Osteoblast (primary cell): ENCODE measurements around the gene RGS19. TPM values are rescaled to one million over a fixed set of nuclear protein-coding genes. Genes with fewer than 3 reads are reported as not detected.
A peak's percentile ranks its signal among the peaks of the same experiment; 100 is the strongest.

Experiments used
- DNase-seq: peaks from one replicate; pipeline ENCODE4 v3.0.0; 2011; ENCODE audit warnings: low spot score, mixed read lengths; ENCODE audit not compliant: insufficient read length; ENCODE audit errors: missing footprints
- H2AFZ ChIP-seq: 2 replicates; pipeline ENCODE4 v1.6.0; 2011; ENCODE audit warnings: mild to moderate bottlenecking, low read length
- H3K27ac ChIP-seq: 2 replicates; pipeline ENCODE4 v1.5.1; 2011; ENCODE audit warnings: mild to moderate bottlenecking, low read depth, low read length, moderate library complexity
- H3K27me3 ChIP-seq: 2 replicates; pipeline ENCODE4 v1.6.0; 2012; ENCODE audit warnings: mild to moderate bottlenecking, control low read depth, inconsistent platforms, low read length, moderate library complexity; ENCODE audit not compliant: insufficient read depth
- H3K36me3 ChIP-seq: 2 replicates; pipeline ENCODE4 v1.5.1; 2011; ENCODE audit warnings: mild to moderate bottlenecking, low read length, control low read depth, moderate library complexity; ENCODE audit not compliant: insufficient read depth
- H3K4me1 ChIP-seq: 2 replicates; pipeline ENCODE4 v1.5.1; 2011; ENCODE audit warnings: mild to moderate bottlenecking, low read length, control low read depth, moderate library complexity; ENCODE audit not compliant: insufficient read depth
- H3K4me2 ChIP-seq: 2 replicates; pipeline ENCODE4 v1.6.0; 2011; ENCODE audit warnings: mild to moderate bottlenecking, low read length; ENCODE audit not compliant: insufficient read depth
- H3K4me3 ChIP-seq: fragments of 200-600 bp; sonication (generic); 3 replicates; pipeline ENCODE4 v1.5.1; 2012; ENCODE audit warnings: mild to moderate bottlenecking, low read length, inconsistent platforms; ENCODE audit not compliant: insufficient read depth
- H3K79me2 ChIP-seq: 2 replicates; pipeline ENCODE4 v1.6.0; 2012; ENCODE audit warnings: mild to moderate bottlenecking, low read length, control low read depth, inconsistent platforms; ENCODE audit not compliant: insufficient read depth
- H3K9me3 ChIP-seq: 2 replicates; pipeline ENCODE4 v1.5.1; 2011; ENCODE audit warnings: low read depth, low read length, control low read depth
- H4K20me1 ChIP-seq: 2 replicates; pipeline ENCODE4 v1.6.0; 2012; ENCODE audit warnings: mild to moderate bottlenecking, low read length, control low read depth; ENCODE audit not compliant: insufficient read depth
- total RNA-seq: library from RNA; depleted of rRNA; stranded (reverse); fragments of >200 nt; gene quantifications from 2 replicates; pipeline ENCODE4 v1.2.3, GENCODE V29; 2012
- TF ChIP-seq, protein P1 (sequence below): IDR thresholded peaks from 2 replicates; pipeline ENCODE4 v1.5.1; 2011; ENCODE audit warnings: mild to moderate bottlenecking, low read depth, low read length, moderate library complexity; ENCODE audit errors: extremely low read depth

RGS19 gene
- total RNA-seq, 1 donor = 6.9 TPM

DNA sequence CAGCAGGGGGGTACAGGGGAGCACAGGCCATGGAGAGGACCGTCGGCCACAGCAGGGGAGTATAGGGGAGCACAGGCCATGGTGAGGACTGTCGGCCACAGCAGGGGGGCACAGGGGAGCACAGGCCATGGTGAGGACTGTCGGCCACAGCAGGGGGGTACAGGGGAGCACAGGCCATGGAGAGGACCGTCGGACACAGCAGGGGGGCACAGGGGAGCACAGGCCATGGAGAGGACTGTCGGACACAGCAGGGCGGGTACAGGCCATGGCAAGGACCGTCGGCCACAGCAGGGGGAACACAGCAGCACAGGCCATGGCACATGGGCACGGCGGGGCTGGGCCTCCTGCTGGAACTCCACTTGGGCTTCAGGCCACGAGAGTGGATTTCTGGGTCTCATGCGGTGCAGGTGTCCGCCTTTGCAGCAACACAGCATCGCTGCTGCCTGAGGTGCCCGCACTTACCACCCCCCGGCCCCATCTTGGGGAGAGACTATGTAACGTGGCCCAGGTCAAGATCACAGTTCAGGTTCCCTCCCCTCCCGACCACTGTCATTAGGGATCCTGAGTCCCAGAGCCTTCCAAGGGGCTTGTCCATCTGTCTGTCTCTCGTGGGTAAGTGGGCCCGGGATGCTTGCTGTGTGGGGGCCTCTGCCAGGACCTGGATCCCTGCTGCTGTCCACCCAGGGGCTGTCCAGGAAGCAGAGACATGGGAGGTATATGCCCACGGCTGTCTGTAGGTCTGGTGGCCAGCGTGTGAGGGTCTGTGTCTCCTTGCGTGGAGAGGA, 25.5 kb upstream of the RGS19 start:
- no peaks in the 10 kb centered on the region for H3K4me1 ChIP-seq
- no peak overlapping the region for H2AFZ ChIP-seq
- no peak overlapping the region for H3K4me3 ChIP-seq
- no peak overlapping the region for H3K27ac ChIP-seq
- H3K36me3 ChIP-seq = no peaks in the 10 kb centered on the region
- DNase-seq = peak; percentile 82
- H3K79me2 ChIP-seq = no peaks in the 10 kb centered on the region
- H3K9me3 ChIP-seq = no peaks in the 10 kb centered on the region
- no peak overlapping the region for H3K4me2 ChIP-seq
- TF ChIP-seq, protein P1, sequence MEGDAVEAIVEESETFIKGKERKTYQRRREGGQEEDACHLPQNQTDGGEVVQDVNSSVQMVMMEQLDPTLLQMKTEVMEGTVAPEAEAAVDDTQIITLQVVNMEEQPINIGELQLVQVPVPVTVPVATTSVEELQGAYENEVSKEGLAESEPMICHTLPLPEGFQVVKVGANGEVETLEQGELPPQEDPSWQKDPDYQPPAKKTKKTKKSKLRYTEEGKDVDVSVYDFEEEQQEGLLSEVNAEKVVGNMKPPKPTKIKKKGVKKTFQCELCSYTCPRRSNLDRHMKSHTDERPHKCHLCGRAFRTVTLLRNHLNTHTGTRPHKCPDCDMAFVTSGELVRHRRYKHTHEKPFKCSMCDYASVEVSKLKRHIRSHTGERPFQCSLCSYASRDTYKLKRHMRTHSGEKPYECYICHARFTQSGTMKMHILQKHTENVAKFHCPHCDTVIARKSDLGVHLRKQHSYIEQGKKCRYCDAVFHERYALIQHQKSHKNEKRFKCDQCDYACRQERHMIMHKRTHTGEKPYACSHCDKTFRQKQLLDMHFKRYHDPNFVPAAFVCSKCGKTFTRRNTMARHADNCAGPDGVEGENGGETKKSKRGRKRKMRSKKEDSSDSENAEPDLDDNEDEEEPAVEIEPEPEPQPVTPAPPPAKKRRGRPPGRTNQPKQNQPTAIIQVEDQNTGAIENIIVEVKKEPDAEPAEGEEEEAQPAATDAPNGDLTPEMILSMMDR = no peak
- no peaks in the 10 kb centered on the region for H4K20me1 ChIP-seq
- peaks cover 38% of the 10 kb centered on the region for H3K27me3 ChIP-seq

- Histone ChIP-seq H3K4me3 (no peak overlapping the region), H3K79me2 (no peaks in the 10 kb centered on the region), H3K36me3 (no peaks in the 10 kb centered on the region), H2AFZ (no peak overlapping the region), H3K27me3 (peaks cover 35% of the 10 kb centered on the region), H3K27ac (no peak overlapping the region), H3K9me3 (no peaks in the 10 kb centered on the region), H4K20me1 (no peaks in the 10 kb centered on the region), H3K4me1 (no peaks in the 10 kb centered on the region), H3K4me2 (no peak overlapping the region)
- TF ChIP-seq, protein P1 = no peak
- DNase-seq = peak; percentile 87
These were observed 24.8 kb upstream of the RGS19 start for GRCh38 chr20:64103871-64104666.

DNA sequence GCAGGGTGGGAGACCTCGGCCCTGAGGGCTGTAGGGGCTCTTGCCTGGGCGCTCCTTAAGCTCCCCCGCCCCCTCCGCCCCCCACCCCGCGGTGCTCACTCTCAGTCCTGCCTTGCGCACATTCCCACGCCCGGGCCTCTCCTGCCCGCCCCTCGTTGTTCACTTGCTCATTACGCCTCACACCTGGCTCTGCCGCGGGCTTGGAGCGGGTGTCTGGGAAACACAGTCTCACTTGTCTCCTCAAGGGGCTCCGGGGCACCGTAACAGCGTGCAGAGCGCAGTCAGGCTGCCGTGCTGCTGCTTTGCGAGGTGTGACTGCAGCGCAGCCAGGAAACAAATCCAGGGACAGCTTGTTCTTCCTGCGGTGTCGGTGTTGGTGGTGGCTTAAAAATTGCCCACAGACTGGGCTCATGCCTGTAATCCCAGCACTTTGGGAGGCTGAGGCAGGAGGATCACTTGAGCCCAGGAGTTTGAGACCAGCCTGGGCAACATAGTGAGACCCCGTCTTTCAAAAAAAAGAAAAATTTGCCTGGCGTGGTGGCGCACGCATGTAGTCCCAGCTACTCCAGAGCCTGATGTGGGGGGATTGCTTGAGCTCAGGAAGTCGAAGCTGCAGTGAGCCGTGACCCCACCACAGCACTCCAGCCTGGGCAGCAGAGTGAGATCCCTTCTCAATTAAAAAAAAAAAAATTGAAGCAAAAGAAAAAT, 23.5 kb upstream of the RGS19 start:
- TF ChIP-seq, protein P1 = no peak
- no peaks in the 10 kb centered on the region for H3K4me1 ChIP-seq
- peaks cover 35% of the 10 kb centered on the region for H3K27me3 ChIP-seq
- no peak overlapping the region for H3K4me3 ChIP-seq
- H3K27ac ChIP-seq = no peak overlapping the region
- H2AFZ ChIP-seq = no peak overlapping the region
- H3K79me2 ChIP-seq = no peaks in the 10 kb centered on the region
- DNase-seq = no peak
- H3K4me2 ChIP-seq = no peak overlapping the region
- H3K9me3 ChIP-seq = no peaks in the 10 kb centered on the region
- H3K36me3 ChIP-seq = no peaks in the 10 kb centered on the region
- no peaks in the 10 kb centered on the region for H4K20me1 ChIP-seq
